ENCODE data around the gene SLC6A4.
"Not testable (repeated sequence)": the region's sequence is repeated elsewhere in the genome, so short reads cannot be mapped to it uniquely, and the experiment has no call there.

The SLC6A4 gene

DNA sequence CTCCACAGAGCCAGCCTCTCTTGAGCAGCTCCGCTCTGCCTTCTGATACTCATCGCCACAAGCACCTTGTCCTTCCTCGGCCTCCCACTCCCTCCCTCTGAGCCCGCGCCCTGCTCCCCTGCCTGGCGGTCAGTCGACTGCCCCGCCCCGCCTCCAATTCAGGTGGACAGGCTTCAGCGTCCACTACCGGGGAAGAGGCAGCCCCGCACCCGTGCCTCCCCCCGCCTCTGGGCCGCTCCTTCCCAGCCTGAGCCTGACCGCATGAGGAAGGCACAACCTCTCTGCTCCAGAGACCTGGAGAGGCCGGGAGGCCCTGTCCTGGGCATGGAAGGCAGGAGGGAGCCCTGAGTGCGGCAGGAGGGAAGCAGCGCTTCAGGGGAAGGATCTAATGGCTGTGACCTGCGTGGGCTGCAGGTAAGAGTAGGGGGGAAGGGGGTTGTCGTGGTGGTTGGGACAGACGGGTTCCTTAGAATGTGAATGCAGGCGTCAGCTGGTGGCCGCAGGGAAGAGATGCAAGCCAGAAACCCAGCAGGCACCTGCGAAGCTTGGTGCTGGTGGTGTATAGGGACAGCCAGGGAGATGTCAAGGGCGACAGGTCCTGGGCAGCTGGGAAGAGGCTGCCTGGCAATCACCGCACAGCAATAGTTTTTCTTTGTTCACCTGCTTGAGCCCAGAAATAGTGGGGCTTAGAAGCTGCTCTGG lies 3.0 kb upstream of the SLC6A4 start:
- no peak for DNase-seq (ENCODE audit: low read depth in 2 of 2)

DNA sequence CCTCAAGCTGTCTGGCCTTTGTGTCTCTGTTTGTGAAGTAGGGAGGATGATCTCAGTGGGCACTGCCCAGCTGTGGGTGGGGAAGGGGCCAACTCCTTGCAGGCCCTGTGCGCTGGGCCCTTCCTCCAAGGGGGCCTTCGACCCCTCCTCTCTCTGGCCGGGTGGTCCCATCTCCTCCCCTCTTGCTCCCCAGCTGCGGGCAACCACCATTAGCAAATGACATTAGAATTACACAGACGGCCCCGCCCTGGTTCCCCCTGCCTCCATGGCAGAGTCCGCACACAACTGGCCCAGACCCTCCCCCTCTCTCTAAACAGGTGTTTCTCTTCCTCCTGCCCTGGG lies 2.5 kb upstream of the SLC6A4 start:
- no peak for DNase-seq (ENCODE audit: low read depth in 2 of 2)

DNA sequence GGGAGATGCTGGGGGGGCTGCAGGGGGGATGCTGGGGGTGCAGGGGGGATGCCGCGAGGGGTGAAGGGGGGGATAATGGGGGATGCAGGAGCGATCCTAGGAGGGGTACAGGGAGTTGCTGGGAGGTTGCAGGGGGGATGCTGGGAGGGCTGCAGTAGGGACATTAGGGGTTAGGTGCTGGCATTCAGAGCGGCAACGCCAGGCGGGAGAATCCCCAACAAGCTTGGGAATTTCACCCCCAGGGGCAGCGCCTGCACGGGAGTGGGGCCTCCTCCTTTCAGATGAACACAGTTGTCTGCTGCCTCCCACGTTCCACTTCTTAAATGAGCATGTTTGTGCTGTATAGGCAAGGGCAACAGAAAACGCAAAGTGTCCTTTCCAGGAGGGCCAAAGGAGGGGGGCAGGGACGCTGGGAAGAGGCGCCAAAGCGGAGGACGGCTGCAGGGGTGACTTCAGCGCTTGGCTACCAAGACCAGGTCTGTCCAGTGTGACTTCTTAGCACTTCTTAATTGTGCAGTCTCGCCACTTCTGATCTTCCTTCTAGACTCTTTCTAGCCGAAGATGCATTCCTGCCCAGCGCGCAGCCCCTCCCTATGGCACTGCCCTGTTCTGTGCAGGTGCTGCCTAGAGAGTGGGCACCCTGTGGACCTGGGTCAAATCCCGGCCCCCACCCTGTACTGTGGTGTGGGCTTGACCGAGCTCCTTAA lies 2.0 kb upstream of the SLC6A4 start:
- DNase-seq (ENCODE audit: low read depth in 2 of 2): no peak

DNA sequence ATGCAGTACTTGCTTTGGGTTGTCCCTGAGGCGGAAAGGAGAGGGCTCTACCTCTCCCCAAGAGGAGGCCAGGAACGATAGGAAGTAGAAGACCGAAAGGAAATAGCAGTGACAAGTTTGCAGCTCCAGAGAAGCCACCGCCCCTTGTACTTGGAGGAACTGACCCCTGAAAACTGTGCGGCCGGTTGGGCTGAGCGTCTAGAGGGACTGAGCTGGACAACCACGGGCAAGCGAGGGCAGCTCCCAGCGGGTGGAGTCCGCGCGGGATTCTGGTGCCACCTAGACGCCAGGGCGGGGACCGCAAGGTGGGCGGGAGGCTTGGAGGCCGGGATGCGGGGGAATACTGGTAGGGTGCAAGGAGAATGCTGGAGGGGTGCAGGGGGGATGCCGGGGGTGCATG lies 1.3 kb upstream of the SLC6A4 start:
- no peak for DNase-seq (ENCODE audit: low read depth in 2 of 2)

DNA sequence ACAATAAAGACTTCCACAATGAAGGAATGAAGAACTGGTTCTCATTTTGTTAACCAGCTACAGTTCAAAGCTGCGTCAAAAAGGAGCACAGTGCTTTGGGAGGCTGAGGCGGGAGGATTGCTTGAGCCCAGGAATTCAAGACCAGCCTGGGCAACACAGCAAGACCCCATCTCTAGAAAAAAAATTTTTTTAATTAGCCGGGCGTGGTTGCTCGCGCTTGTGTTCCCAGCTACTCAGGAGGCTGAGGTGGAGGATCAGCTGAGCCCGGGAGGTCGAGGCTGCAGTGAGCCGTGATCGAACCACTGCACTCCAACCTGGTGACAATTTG lies 764 bp upstream of the SLC6A4 start:
- DNase-seq (ENCODE audit: low read depth in 2 of 2): no peak

- no peak for DNase-seq (ENCODE audit: low read depth in 2 of 2)
Measured at GRCh38 chr17:30234964-30235363, 533 bp downstream of the SLC6A4 start.

DNA sequence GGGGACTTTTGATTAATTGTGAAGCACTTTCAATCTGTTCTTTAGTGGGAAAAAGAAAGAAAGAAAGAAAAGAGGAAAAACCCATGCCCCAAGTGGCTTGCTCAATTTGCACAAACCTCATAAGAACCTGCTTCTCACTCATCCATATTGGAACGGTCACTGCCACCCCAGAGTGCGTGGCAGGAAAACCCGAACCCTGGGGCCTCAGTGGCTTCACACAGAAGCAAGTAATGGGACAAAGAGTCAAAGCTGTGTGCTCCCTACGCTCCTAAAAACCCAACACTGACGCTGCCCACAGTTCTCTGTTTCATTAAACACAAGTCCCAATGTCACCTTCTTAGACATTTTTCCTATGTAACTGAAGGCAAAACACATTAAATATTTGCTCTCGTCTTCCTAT lies 1.2 kb downstream of the SLC6A4 start:
- DNase-seq (ENCODE audit: low read depth in 2 of 2): no peak

DNA sequence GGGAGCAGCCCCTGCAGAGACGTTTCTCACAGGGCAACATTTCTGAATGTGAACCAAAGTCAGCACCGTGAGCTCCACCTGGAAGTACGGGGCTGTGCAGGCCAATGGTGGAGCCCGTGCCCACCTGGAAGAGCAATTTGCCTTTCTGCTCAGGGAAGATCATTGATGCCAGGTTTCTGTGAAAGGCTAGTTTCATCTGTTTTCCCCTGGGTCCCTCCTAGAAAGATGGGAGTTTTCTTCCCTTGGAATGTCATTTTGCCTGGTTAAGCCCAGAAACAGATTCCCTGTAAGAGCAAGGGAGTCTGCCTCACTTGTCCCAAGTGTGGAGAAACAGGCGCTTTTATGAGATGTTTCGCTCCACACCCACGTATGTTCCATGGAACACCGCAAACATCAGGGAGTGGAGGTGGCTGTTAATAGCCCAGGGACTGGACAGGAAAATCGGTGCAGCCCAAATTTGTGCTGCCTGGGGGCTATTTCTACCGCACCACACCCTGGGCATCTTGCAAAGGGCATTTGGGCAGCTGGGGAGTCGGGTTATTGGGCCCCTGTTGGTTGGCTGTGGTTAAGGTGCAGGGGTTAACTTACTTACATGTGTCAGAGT lies 2.6 kb downstream of the SLC6A4 start:
- no peak for DNase-seq (ENCODE audit: low read depth in 2 of 2)

DNA sequence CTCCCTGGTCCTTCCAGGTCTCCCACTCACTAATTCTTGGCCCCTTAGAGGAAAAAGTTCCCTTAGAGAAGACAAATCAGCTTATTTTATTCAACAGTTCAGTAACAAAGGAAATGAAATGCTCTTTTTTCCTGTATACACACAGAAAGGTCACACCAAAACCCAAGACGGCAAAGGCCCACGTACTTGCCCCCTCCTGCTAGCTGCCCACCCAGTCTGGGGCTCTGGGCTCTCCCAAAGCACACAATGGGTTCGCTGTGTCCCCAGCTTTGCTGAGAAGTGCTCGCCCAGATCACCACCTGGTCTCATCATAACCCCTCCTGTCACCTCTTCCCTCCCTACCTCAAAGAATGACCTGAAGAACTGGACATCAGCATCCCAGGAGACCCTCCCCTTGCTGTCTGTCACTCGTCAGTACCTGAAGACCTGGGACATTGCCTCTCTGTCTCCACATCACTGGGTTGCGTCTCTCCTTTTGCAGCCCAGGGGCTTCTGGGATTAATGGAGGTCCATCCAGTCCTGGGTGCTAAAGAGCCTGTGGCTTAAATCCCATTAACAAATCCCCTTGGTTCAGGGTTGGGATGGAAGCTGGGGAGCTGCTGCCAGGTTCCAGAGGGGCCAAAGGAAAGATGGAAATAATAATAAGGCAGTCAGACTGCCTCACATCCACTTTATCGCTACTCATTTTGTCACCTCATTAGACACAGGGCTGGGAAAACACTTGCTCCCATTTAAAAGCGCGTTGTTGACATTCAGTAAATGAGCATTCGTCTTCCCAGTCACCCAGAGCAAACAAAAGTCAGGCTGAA lies 3.3 kb downstream of the SLC6A4 start:
- no peak for DNase-seq (ENCODE audit: low read depth in 2 of 2)

- no peak for DNase-seq (ENCODE audit: low read depth in 2 of 2)
Measured at GRCh38 chr17:30230596-30231125, 4.8 kb downstream of the SLC6A4 start.

DNA sequence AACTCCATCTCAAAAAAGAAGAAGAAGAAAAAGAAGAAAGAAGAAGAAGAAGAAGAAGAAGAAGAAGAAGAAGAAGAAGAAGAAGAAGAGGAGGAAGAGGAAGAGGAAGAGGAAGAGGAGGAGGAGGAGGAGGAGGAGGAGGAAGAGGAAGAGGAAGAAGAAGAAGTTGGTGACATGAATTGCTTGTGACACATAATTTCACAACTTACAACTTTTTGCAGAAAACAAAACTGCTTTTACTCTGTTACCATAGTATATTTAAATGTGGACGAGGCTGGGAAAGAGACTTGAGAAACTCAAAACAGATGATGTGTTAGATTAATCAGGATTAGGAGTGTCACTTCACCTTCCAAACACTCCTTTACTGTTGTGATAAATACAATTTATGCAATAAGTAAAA lies 5.5 kb downstream of the SLC6A4 start:
- not testable (repeated sequence) for DNase-seq (ENCODE audit: low read depth in 2 of 2)

DNA sequence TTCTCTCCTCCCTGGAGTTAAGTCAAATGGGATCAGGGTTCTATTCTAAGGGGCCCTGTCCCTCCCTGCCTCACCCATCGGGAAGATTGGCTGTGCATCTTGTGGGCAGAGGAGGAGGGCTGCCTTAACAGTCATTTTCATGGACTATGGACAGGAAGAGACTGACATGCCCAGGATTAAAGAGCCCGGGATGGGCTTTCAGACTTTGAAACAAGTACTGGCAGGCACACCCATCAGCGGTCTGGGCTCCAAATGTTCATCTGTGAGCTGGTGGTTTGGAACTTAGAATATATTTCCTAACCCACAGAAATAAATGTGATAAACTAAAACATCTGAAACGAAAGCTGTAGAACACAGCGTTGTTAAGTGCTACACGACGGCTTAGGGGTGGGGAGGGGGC lies 6.5 kb downstream of the SLC6A4 start:
- DNase-seq (ENCODE audit: low read depth in 2 of 2): no peak

DNA sequence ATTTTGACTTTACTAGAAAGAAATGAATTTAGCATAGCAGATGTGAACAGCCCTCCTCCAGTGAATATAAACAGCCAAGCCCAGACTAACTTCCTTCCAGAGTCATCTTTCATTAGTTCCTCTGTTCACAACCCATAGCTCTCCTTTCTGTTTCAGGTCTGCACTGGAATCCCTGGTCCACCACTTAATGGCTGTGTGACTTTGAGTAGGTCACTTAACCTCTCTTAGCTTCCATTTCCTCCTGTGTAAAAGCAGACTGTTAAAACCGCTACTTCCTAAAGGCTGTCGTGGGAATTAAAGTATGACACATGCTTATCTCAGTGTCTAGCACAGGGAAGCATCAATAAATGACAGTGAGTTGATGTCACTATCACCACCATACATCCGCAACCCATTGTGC lies 7.5 kb downstream of the SLC6A4 start:
- no peak for DNase-seq (ENCODE audit: low read depth in 2 of 2)

GRCh38 chr17:30226878-30227277 lies 8.6 kb downstream of the SLC6A4 start:
- DNase-seq (ENCODE audit: low read depth in 2 of 2): no peak

GRCh38 chr17:30225919-30226553 lies 9.5 kb downstream of the SLC6A4 start:
- no peak for DNase-seq (ENCODE audit: low read depth in 2 of 2)

- no peak for DNase-seq (ENCODE audit: low read depth in 2 of 2)
Measured at GRCh38 chr17:30225112-30225511, 10.4 kb downstream of the SLC6A4 start.

GRCh38 chr17:30224419-30224960 lies 11.0 kb downstream of the SLC6A4 start:
- no peak for DNase-seq (ENCODE audit: low read depth in 2 of 2)

GRCh38 chr17:30222721-30223175 lies 12.7 kb downstream of the SLC6A4 start:
- no peak for DNase-seq (ENCODE audit: low read depth in 2 of 2)

DNA sequence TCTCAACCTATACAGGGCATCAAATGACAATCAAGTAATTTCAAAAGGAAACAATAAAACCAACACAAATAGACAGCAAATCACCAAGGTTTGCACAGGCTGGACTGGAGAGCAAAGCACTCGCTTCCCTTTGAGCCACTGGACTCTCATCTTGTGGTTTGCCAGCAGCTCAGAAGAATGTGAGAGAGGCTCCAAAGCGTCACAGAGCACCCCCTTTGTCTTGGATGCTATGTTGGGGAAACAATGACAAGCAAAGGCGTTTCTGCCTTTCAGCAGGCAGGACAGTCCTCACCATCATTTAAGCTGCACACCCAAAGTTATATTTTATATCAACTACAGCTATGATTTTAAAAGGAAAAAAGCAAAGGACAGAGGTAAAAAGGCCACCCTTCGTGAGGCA lies 13.2 kb downstream of the SLC6A4 start:
- DNase-seq (ENCODE audit: low read depth in 2 of 2): no peak

DNA sequence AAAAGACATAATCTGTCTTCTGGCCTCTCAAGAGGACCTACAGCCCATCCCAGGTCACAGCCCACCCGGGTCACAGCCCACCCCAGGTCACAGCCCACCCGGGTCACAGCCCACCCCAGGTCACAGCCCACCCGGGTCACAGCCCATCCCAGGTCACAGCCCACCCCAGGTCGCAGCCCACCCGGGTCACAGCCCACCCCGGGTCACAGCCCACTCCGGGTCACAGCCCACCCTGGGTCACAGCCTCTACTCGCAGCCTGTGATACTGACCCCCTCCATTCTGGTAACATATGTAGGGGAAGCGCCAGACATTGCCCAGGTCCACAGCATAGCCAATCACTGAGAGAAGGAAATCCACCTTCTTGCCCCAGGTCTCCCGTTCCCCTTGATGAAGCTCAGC lies 14.2 kb downstream of the SLC6A4 start:
- no peak for DNase-seq (ENCODE audit: low read depth in 2 of 2)

DNA sequence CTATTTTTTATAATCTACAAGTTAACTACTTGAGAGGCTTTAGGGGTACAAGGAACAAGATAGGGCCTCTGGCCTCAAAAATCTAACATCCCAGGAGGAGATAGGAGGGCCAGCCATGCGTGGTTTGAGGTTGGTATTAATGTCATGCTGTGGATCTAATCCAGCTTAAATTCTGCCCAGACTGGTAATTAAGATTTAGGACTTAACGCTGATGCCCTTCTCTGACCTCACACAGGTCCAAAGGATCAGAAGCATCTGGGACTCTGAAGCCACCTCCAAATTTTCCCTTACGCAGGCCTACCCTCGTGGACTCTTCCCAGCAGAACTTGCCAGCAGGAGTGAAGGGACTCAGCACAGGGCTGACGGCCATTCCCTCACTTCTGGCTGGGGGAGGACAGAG lies 15.1 kb downstream of the SLC6A4 start:
- DNase-seq (ENCODE audit: low read depth in 2 of 2): no peak

DNA sequence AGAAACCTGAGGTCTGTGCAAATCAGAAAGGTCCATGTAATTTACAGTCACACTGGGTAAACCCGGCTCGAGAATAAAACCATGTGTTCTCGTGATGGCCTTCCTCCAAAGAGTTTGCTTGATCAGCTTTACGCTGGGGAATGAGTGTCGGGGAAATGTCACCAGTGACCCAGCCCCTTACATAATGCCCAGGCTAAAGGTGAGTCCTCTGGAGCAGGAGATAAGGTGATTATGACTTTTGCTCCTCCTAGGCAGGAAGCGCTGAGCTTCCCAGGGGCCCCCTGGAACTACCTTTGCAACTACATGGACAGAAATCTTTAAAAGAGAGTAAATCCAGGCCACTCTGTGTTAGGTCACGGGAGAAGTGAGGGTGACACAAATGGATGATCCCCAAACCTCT lies 15.7 kb downstream of the SLC6A4 start:
- DNase-seq (ENCODE audit: low read depth in 2 of 2): no peak
